Activated CD8-positive, alpha-beta T cell treated with anti-CD3 and anti-CD28 coated beads for 36 hours (primary cell): Measurements from ENCODE around the gene TNS1. TPM values are rescaled to one million over a fixed set of nuclear protein-coding genes. Genes with fewer than 3 reads are reported as not detected.

Source experiments
- ATAC-seq: fragments of 200-7000 bp; cut with Tn5 transposase; one replicate; pipeline ENCODE4 v1.10.0; 2021; ENCODE audit warnings: mild to moderate bottlenecking, moderate library complexity
- CTCF ChIA-PET: fragments of 350-600 bp; sonication (Branson Sonifier 250); formaldehyde crosslinking; loops from one replicate; lab custom pipeline; 2021; ENCODE audit warnings: antibody characterized with exemption; lab: Charles Lee
- POLR2A ChIA-PET: fragments of 350-600 bp; sonication (Branson Sonifier 250); formaldehyde crosslinking; loops from one replicate; lab custom pipeline; 2021; ENCODE audit warnings: antibody characterized with exemption; lab: Charles Lee
- DNase-seq: peaks from one replicate; pipeline ENCODE4 v3.0.0-alpha.2; 2020
- H3K27ac Mint-ChIP-seq: one replicate; pipeline ENCODE4 v1.8.0; 2021; ENCODE audit warnings: mild to moderate bottlenecking, mixed read lengths
- H3K27me3 Mint-ChIP-seq: one replicate; pipeline ENCODE4 v1.8.0; 2021; ENCODE audit warnings: mixed read lengths
- H3K36me3 Mint-ChIP-seq: one replicate; pipeline ENCODE4 v1.8.0; 2021; ENCODE audit warnings: low read depth, mixed read lengths
- H3K4me1 Mint-ChIP-seq: one replicate; pipeline ENCODE4 v1.8.0; 2021; ENCODE audit warnings: low read depth, mixed read lengths
- H3K4me3 Mint-ChIP-seq: one replicate; pipeline ENCODE4 v1.8.0; 2021; ENCODE audit warnings: mild to moderate bottlenecking, moderate library complexity, mixed read lengths
- H3K9me3 Mint-ChIP-seq: one replicate; pipeline ENCODE4 v1.8.0; 2021; ENCODE audit warnings: mixed read lengths
- CTCF ChIP-seq: fragments of 200-600 bp; IDR thresholded peaks from one replicate; pipeline ENCODE4 v1.8.0; 2022; ENCODE audit warnings: antibody characterized with exemption, mild to moderate bottlenecking
- intact Hi-C: fragments of 100-400 bp; cut with micrococcal nuclease; formaldehyde crosslinking; loops from one replicate; pipeline ENCODE4 v1.10.0; 2022
- total RNA-seq, 2 experiments: library from RNA; stranded (reverse); gene quantifications; one replicate each; pipeline ENCODE4 v1.2.3, GENCODE V29; 2021

TNS1 gene
- total RNA-seq, 2 experiments from 2014 or later: 1.8 to 2.0 TPM

- intact Hi-C loops: no loop called here
- TF ChIP-seq CTCF: no peak
- Mint-ChIP-seq H3K9me3 (no peaks in the 10 kb centered on the region), H3K27me3 (no peaks in the 10 kb centered on the region), H3K4me1 (no peaks in the 10 kb centered on the region), H3K4me3 (no peak overlapping the region), H3K36me3 (no peaks in the 10 kb centered on the region), H3K27ac (no peak overlapping the region)
- CTCF ChIA-PET: no interaction called here
- no peak for DNase-seq
- no peak for ATAC-seq
- POLR2A ChIA-PET: no interaction called here
Measured at GRCh38 chr2:217958206-217958883, 44.5 kb downstream of the TNS1 start.

- POLR2A ChIA-PET: no interaction called here
- H3K27me3 Mint-ChIP-seq: no peaks in the 10 kb centered on the region
- H3K27ac Mint-ChIP-seq: no peak overlapping the region
- intact Hi-C loops: no loop called here
- H3K4me3 Mint-ChIP-seq: no peak overlapping the region
- no peaks in the 10 kb centered on the region for H3K36me3 Mint-ChIP-seq
- TF ChIP-seq CTCF: no peak
- ATAC-seq (no peak), DNase-seq (no peak)
- CTCF ChIA-PET: no interaction called here
- H3K4me1 Mint-ChIP-seq: no peaks in the 10 kb centered on the region
- H3K9me3 Mint-ChIP-seq: no peaks in the 10 kb centered on the region
Measured at GRCh38 chr2:217956586-217957457, 46.0 kb downstream of the TNS1 start.

GRCh38 chr2:217955881-217956493, 46.8 kb downstream of the TNS1 start:
- H3K4me3 Mint-ChIP-seq: no peak overlapping the region
- H3K4me1 Mint-ChIP-seq: no peaks in the 10 kb centered on the region
- no peaks in the 10 kb centered on the region for H3K9me3 Mint-ChIP-seq
- no peak for ATAC-seq
- TF ChIP-seq CTCF: no peak
- no peaks in the 10 kb centered on the region for H3K27me3 Mint-ChIP-seq
- DNase-seq: no peak
- H3K27ac Mint-ChIP-seq: no peak overlapping the region
- POLR2A ChIA-PET: no interaction called here
- no peaks in the 10 kb centered on the region for H3K36me3 Mint-ChIP-seq
- intact Hi-C loops: no loop called here
- CTCF ChIA-PET: no interaction called here

- Mint-ChIP-seq H3K36me3 (no peaks in the 10 kb centered on the region), H3K9me3 (no peaks in the 10 kb centered on the region), H3K27me3 (no peaks in the 10 kb centered on the region), H3K4me1 (no peaks in the 10 kb centered on the region), H3K27ac (no peak overlapping the region), H3K4me3 (no peak overlapping the region)
- no peak for TF ChIP-seq CTCF
- intact Hi-C loops: no loop called here
- DNase-seq (no peak), ATAC-seq (no peak)
- ChIA-PET POLR2A (interaction anchor here (0.8 kb wide), 1 partner anchor 10 kb away, joined by 3 read pairs; no protein-coding TSS in a partner anchor), CTCF (no interaction called here)
Measured at GRCh38 chr2:217954971-217955740, 47.6 kb downstream of the TNS1 start.
